IMR-90 (cell line): ENCODE data around the gene MALT1.

Source experiments
- BHLHE40 ChIP-seq: fragments of 150-350 bp; IDR thresholded peaks from 2 replicates; pipeline ENCODE4 v1.6.1; 2016; ENCODE audit warnings: mild to moderate bottlenecking, low read depth, low read length
- CEBPB ChIP-seq: IDR thresholded peaks from 2 replicates; pipeline ENCODE4 v1.6.1; 2012; ENCODE audit warnings: low read depth, low read length, improper control_type of control experiment
- CHD1 ChIP-seq: IDR thresholded peaks from 2 replicates; pipeline ENCODE4 v1.6.1; 2012; ENCODE audit warnings: low read depth, low read length, improper control_type of control experiment
- CTCF ChIP-seq: conservative IDR thresholded peaks from 2 replicates; pipeline ENCODE4 v1.5.1; 2012; ENCODE audit warnings: mild to moderate bottlenecking, low read depth, low read length, improper control_type of control experiment
- ELK1 ChIP-seq: fragments of 150-350 bp; IDR thresholded peaks from 2 replicates; pipeline ENCODE4 v1.6.1; 2016; ENCODE audit warnings: low read depth, mild to moderate bottlenecking, low read length, moderate library complexity, borderline replicate concordance
- MAFK ChIP-seq: IDR thresholded peaks from 2 replicates; pipeline ENCODE4 v1.6.1; 2012; ENCODE audit warnings: low read depth, low read length, improper control_type of control experiment
- MXI1 ChIP-seq: IDR thresholded peaks from 2 replicates; pipeline ENCODE4 v1.6.1; 2012; ENCODE audit warnings: low read depth, mild to moderate bottlenecking, low read length, moderate library complexity, borderline replicate concordance
- POLR2A ChIP-seq: IDR thresholded peaks from 2 replicates; pipeline ENCODE4 v1.6.1; 2012; ENCODE audit warnings: mild to moderate bottlenecking, low read depth, low read length
- RAD21 ChIP-seq: IDR thresholded peaks from 2 replicates; pipeline ENCODE4 v1.6.1; 2012; ENCODE audit warnings: low read length, improper control_type of control experiment
- RCOR1 ChIP-seq: IDR thresholded peaks from 2 replicates; pipeline ENCODE4 v1.6.1; 2012; ENCODE audit warnings: mild to moderate bottlenecking, low read length, improper control_type of control experiment; ENCODE audit not compliant: insufficient replicate concordance
- RFX5 ChIP-seq: IDR thresholded peaks from 2 replicates; pipeline ENCODE4 v1.8.0; 2012; ENCODE audit warnings: low read depth, mild to moderate bottlenecking, low read length, moderate library complexity
- USF2 ChIP-seq: fragments of 150-350 bp; IDR thresholded peaks from 2 replicates; pipeline ENCODE4 v1.6.1; 2017; ENCODE audit warnings: mild to moderate bottlenecking, antibody characterized with exemption, low read length, low read depth

GRCh38 chr18:58682429-58683069 lies 11.3 kb downstream of the MALT1 start:
- TF ChIP-seq ELK1, result no peak
- TF ChIP-seq CTCF, result no peak
- TF ChIP-seq MXI1, result no peak
- peak; percentile 82 for TF ChIP-seq MAFK
- TF ChIP-seq POLR2A, result no peak
- no peak for TF ChIP-seq RCOR1
- TF ChIP-seq CEBPB, result no peak
- no peak for TF ChIP-seq BHLHE40
- TF ChIP-seq USF2, result no peak
- no peak for TF ChIP-seq RAD21
- TF ChIP-seq CHD1, result no peak
- no peak for TF ChIP-seq RFX5
